ENCODE data around the gene AKT2. TPM values are rescaled to one million over a fixed set of nuclear protein-coding genes. Genes with fewer than 3 reads are reported as not detected.

AKT2 gene
- total and polyA plus RNA-seq, 3 donors from 2014 or later = 154 to 229 (median 195) TPM

DNA sequence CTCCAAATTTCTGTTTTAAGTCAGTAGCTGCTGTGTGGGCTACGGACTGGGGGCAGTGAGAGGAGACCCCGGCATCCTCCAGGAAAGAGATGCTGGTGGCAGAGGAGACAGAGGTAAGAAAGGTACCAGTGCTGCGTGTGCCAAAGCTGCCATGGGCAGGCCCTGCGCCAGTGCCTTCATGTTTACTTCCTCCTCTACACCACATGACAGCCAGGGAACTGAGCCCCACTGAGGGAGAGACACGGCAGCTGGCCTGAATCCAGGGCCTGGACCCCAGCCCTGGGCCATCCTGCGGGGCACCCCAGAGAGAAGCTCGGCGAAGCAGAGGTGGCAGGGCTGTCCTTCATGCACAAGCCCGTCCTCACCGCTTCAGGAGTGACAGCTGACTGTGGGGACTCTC, 35.9 kb downstream of the AKT2 start:
- TF ChIP-seq, protein P1, sequence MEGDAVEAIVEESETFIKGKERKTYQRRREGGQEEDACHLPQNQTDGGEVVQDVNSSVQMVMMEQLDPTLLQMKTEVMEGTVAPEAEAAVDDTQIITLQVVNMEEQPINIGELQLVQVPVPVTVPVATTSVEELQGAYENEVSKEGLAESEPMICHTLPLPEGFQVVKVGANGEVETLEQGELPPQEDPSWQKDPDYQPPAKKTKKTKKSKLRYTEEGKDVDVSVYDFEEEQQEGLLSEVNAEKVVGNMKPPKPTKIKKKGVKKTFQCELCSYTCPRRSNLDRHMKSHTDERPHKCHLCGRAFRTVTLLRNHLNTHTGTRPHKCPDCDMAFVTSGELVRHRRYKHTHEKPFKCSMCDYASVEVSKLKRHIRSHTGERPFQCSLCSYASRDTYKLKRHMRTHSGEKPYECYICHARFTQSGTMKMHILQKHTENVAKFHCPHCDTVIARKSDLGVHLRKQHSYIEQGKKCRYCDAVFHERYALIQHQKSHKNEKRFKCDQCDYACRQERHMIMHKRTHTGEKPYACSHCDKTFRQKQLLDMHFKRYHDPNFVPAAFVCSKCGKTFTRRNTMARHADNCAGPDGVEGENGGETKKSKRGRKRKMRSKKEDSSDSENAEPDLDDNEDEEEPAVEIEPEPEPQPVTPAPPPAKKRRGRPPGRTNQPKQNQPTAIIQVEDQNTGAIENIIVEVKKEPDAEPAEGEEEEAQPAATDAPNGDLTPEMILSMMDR (IDR thresholded peaks at IDR 0.05) = no peak
- TF ChIP-seq POLR2A (IDR thresholded peaks at IDR 0.05) = no peak
- WGBS, 2 donors = 91 to 93% methylated on average over 10 of the region's 10 CpGs
- no peak overlapping the region for H3K27ac ChIP-seq
- DNase-seq = no peak
- peaks cover 12% of the 10 kb centered on the region for H3K4me1 ChIP-seq
- H3K36me3 ChIP-seq (ENCODE audit: low read depth, missing control alignments) = no peaks in the 10 kb centered on the region
- H3K4me3 ChIP-seq = no peak overlapping the region
- no peaks in the 10 kb centered on the region for H3K27me3 ChIP-seq
- no peaks in the 10 kb centered on the region for H3K9me3 ChIP-seq
- intact Hi-C loops (cut with DNase I; ENCODE audit: low total_unique reads) = no loop called here

DNA sequence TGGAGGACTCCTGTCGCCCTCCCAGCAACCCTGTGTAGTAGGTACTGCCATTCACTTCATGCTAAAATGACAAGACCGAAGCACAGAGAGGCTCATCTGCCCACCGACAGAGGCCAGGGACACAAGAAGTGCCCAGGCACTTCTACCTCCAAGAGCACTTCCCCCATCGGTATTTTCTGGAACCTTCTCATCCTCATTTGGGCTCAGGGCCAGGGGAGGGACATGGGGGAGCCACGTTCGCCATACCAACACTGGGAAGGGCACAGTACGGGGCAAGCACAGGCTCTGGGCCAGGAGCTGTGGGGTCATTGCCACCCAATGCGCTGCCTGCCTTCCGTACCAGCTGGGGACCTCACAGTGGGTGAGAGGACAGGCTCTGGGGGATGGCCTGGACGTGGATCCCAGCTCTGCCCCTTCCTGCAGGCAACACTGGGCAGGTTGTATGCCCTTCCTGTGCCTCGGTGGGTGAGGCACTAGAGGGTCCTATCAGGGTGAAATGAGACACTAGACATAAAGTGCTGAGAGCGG, 37.3 kb downstream of the AKT2 start:
- DNase-seq = no peak
- intact Hi-C loops (cut with DNase I; ENCODE audit: low total_unique reads) = no loop called here
- no peaks in the 10 kb centered on the region for H3K36me3 ChIP-seq (ENCODE audit: low read depth, missing control alignments)
- no peak overlapping the region for H3K4me3 ChIP-seq
- TF ChIP-seq, protein P1 (IDR thresholded peaks at IDR 0.05) = no peak
- no peak for TF ChIP-seq POLR2A (IDR thresholded peaks at IDR 0.05)
- 76 to 80% methylated on average over 7 to 12 of the region's 12 CpGs for WGBS, 2 donors
- no peak overlapping the region for H3K27ac ChIP-seq
- H3K27me3 ChIP-seq = no peaks in the 10 kb centered on the region
- H3K9me3 ChIP-seq = no peaks in the 10 kb centered on the region
- peaks cover 19% of the 10 kb centered on the region for H3K4me1 ChIP-seq

DNA sequence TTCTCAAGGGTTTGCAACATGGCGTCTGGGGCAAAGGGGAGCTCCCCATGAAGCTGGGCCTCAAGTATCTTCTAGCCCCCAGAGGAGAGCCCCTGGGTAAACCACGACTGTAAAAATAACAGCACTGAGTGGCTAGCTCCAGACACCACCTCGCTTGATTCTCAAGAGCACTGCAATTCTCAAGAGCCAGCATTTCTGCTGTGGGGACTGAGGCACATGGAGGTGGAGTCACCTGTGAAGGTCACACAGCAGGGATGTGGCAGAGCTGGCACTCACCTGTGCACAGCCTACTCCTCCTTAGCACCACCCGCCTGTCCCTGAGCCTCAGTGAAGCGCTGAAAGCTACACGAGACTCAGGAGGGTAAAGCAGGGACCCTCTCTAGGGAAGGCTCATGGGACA, 38.0 kb downstream of the AKT2 start:
- TF ChIP-seq POLR2A (IDR thresholded peaks at IDR 0.05) = no peak
- TF ChIP-seq, protein P1 (IDR thresholded peaks at IDR 0.05) = no peak
- Histone ChIP-seq H3K9me3 (no peaks in the 10 kb centered on the region), H3K36me3 (ENCODE audit: low read depth, missing control alignments) (no peaks in the 10 kb centered on the region), H3K4me1 (peaks cover 25% of the 10 kb centered on the region), H3K27ac (no peak overlapping the region), H3K4me3 (no peak overlapping the region), H3K27me3 (no peaks in the 10 kb centered on the region)
- no peak for DNase-seq
- intact Hi-C loops (cut with DNase I; ENCODE audit: low total_unique reads) = no loop called here
- 91 to 100% methylated on average over 5 to 6 of the region's 6 CpGs for WGBS, 2 donors

DNA sequence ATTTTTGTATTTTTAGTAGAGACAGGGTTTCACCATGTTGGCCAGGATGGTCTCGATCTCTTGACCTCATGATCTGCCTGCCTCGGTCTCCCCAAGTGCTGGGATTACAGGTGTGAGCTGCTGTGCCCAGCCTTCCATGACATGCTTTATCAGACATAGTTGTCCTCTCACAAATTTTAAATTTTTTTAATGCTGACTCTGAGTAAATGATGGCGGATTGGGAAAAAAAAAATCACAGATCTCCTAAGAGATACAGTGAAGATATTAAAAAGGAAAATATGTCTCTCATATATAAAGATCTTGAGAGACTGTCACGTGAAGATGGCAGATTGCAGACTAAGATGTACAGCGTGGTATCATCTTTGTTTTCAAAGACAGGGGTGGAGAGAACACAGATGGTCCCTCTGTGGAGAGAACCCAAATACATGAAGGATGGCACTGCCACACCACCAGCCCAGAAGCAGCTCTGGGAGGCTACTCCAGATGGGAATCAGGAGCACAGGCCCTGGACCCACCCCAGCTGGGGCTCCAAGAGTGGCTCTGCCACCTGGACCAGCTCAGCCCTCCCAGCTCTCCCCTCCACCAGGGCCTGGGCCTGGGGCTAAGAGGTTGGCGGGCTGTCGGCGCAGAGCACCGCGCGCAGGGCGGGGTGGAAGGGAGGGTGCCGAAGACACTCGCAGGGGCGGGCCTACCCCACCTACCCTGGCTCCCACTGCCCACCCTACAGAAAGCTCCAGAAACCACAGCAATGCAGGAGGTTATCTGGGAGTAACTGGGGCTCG, 38.7 kb downstream of the AKT2 start:
- TF ChIP-seq, protein P1 (IDR thresholded peaks at IDR 0.05) = no peak
- TF ChIP-seq POLR2A (IDR thresholded peaks at IDR 0.05) = no peak
- Histone ChIP-seq H3K4me3 (no peak overlapping the region), H3K27me3 (no peaks in the 10 kb centered on the region), H3K27ac (no peak overlapping the region), H3K9me3 (no peaks in the 10 kb centered on the region), H3K36me3 (ENCODE audit: low read depth, missing control alignments) (no peaks in the 10 kb centered on the region), H3K4me1 (peaks cover 32% of the 10 kb centered on the region)
- 86 to 94% methylated on average over 7 to 16 of the region's 16 CpGs for WGBS, 2 donors
- intact Hi-C loops (cut with DNase I; ENCODE audit: low total_unique reads) = no loop called here
- DNase-seq = no peak
